A549 (cell line): ENCODE measurements around the gene KIF14. TPM values are rescaled to one million over a fixed set of nuclear protein-coding genes. Genes with fewer than 3 reads are reported as not detected.

Experiments used
- ATAC-seq, 2 experiments: fragments of 200-7000 bp in 1 of 2; fragments of >200 bp in 1 of 2; cut with Nextera tagmentation in 1 of 2; cut with Tn5 transposase in 1 of 2; 3 replicates each; pipeline versions ENCODE4 v1.8.0 to v1.9.1; 2018 to 2020; ENCODE audit warnings: mild to moderate bottlenecking in 1 of 2, moderate library complexity in 1 of 2
- CTCF ChIA-PET: fragments of 300-600 bp; sonication (Branson Sonifier 250); formaldehyde crosslinking; extraction: SDS; loops from one replicate; lab custom pipeline; 2021; ENCODE audit warnings: antibody characterized with exemption, inconsistent platforms; lab: Yijun Ruan, JAX
- POLR2A ChIA-PET: fragments of 350-600 bp; formaldehyde crosslinking; extraction: SDS; loops from one replicate; lab custom pipeline; 2021; ENCODE audit warnings: antibody characterized with exemption, inconsistent platforms; lab: Yijun Ruan, JAX
- DNase-seq, 2 experiments: peaks; one replicate each; pipeline versions ENCODE4 v3.0.0 to v3.0.0-alpha.2; 2011 to 2016; ENCODE audit warnings: low read depth in 1 of 2, low spot score in 1 of 2
- FAIRE-seq: peaks from 2 replicates; lab custom pipeline; 2011; peaks lifted over from hg19 to GRCh38; lab: Jason Lieb, UNC
- H3K27ac ChIP-seq, 2 experiments: fragments of >200 bp; sonication (Bioruptor Twin); formaldehyde crosslinking; 3 replicates each; pipeline ENCODE4 v1.5.1; 2016 to 2017
- H3K4me1 ChIP-seq: fragments of >200 bp; sonication (Bioruptor Twin); formaldehyde crosslinking; 3 replicates; pipeline ENCODE4 v1.6.1; 2016
- H3K4me2 ChIP-seq: fragments of >200 bp; sonication (Bioruptor Twin); formaldehyde crosslinking; 3 replicates; pipeline ENCODE4 v1.6.1; 2016
- H3K4me3 ChIP-seq: fragments of >200 bp; sonication (Bioruptor Twin); formaldehyde crosslinking; 3 replicates; pipeline ENCODE4 v1.5.1; 2016
- H3K9me3 ChIP-seq: fragments of >200 bp; sonication (Bioruptor Twin); formaldehyde crosslinking; 3 replicates; pipeline ENCODE4 v1.6.1; 2016
- ATOH8 ChIP-seq: fragments of 250-450 bp; sonication (Bioruptor Pico); IDR thresholded peaks from 2 replicates; pipeline ENCODE4 v1.5.0; 2020; ENCODE audit warnings: low read depth, mild to moderate bottlenecking, moderate library complexity
- BCL3 ChIP-seq: fragments of >200 bp; sonication (Bioruptor Twin); formaldehyde crosslinking; IDR thresholded peaks from 3 replicates; pipeline ENCODE4 v1.6.1; 2016
- BHLHE40 ChIP-seq: IDR thresholded peaks from 2 replicates; pipeline ENCODE4 v1.6.1; 2012; ENCODE audit warnings: low read depth, low read length, inconsistent platforms
- CBX8 ChIP-seq: fragments of 200-600 bp; sonication (generic); IDR thresholded peaks from 2 replicates; pipeline ENCODE4 v1.6.1; 2016
- CEBPB ChIP-seq, 2 experiments: fragments of >200 bp in 1 of 2; sonication (Bioruptor Twin) in 1 of 2; formaldehyde crosslinking in 1 of 2; IDR thresholded peaks; 2 replicates each; pipeline ENCODE4 v1.6.1; 2012 to 2016
- CHD2 ChIP-seq: fragments of 150-350 bp; IDR thresholded peaks from 2 replicates; pipeline ENCODE4 v1.6.1; 2014; ENCODE audit warnings: low read length; ENCODE audit not compliant: partially characterized antibody
- CHD4 ChIP-seq: fragments of 200-600 bp; sonication (generic); IDR thresholded peaks from 2 replicates; pipeline ENCODE4 v1.6.1; 2016; ENCODE audit warnings: antibody characterized with exemption, mild to moderate bottlenecking, borderline replicate concordance
- E2F6 ChIP-seq: IDR thresholded peaks from 2 replicates; pipeline ENCODE4 v1.6.1; 2012; ENCODE audit warnings: low read depth, borderline replicate concordance
- EHF ChIP-seq: fragments of 250-450 bp; sonication (Bioruptor Pico); IDR thresholded peaks from 2 replicates; pipeline ENCODE4 v1.5.0; 2020; ENCODE audit warnings: mild to moderate bottlenecking
- EP300 ChIP-seq, 2 experiments: fragments of >200 bp; sonication (Bioruptor Twin); formaldehyde crosslinking; IDR thresholded peaks; 2 replicates in 1 of 2; 3 replicates in 1 of 2; pipeline ENCODE4 v1.6.1; 2016 to 2017
- ESRRA ChIP-seq: fragments of 150-350 bp; IDR thresholded peaks from 2 replicates; pipeline ENCODE4 v1.6.1; 2014; ENCODE audit warnings: mild to moderate bottlenecking, low read length, borderline replicate concordance
- FOXS1 ChIP-seq: fragments of 250-450 bp; sonication (Bioruptor Pico); IDR thresholded peaks from 2 replicates; pipeline ENCODE4 v1.5.0; 2020; ENCODE audit warnings: mild to moderate bottlenecking, moderate library complexity
- GATA3 ChIP-seq: IDR thresholded peaks from 2 replicates; pipeline ENCODE4 v1.6.1; 2012; ENCODE audit warnings: borderline replicate concordance
- HES2 ChIP-seq: fragments of >200 bp; sonication (Bioruptor Twin); formaldehyde crosslinking; IDR thresholded peaks from 2 replicates; pipeline ENCODE4 v1.6.1; 2016
- HEYL ChIP-seq: fragments of 250-450 bp; sonication (Bioruptor Pico); IDR thresholded peaks from 2 replicates; pipeline ENCODE4 v1.8.0; 2021; ENCODE audit warnings: mild to moderate bottlenecking, moderate library complexity
- HMGXB4 ChIP-seq: fragments of 250-450 bp; sonication (Bioruptor Pico); IDR thresholded peaks from 2 replicates; pipeline ENCODE4 v1.5.0; 2021; ENCODE audit warnings: mild to moderate bottlenecking, moderate library complexity, borderline replicate concordance
- HOXB5 ChIP-seq: fragments of 250-450 bp; sonication (Bioruptor Pico); IDR thresholded peaks from 2 replicates; pipeline ENCODE4 v1.5.0; 2020; ENCODE audit warnings: mild to moderate bottlenecking, moderate library complexity
- KDM5A ChIP-seq: fragments of 200-600 bp; sonication (generic); IDR thresholded peaks from 2 replicates; pipeline ENCODE4 v1.6.1; 2016; ENCODE audit warnings: antibody characterized with exemption, mild to moderate bottlenecking
- MAX ChIP-seq: IDR thresholded peaks from 2 replicates; pipeline ENCODE4 v1.6.1; 2012
- MAZ ChIP-seq: fragments of 150-350 bp; IDR thresholded peaks from 2 replicates; pipeline ENCODE4 v1.6.1; 2014; ENCODE audit warnings: antibody characterized with exemption, low read depth, low read length, borderline replicate concordance
- NFE2L2 ChIP-seq: fragments of 150-350 bp; conservative IDR thresholded peaks from 2 replicates; pipeline ENCODE4 v1.6.1; 2014; ENCODE audit warnings: low read length
- NPAS2 ChIP-seq: fragments of 250-450 bp; sonication (Bioruptor Pico); IDR thresholded peaks from 2 replicates; pipeline ENCODE4 v1.8.0; 2022; ENCODE audit warnings: mild to moderate bottlenecking, moderate library complexity, borderline replicate concordance
- NR3C1 ChIP-seq: fragments of >200 bp; sonication (Bioruptor Twin); formaldehyde crosslinking; IDR thresholded peaks from 3 replicates; pipeline ENCODE4 v1.6.1; 2017
- POLR2AphosphoS2 ChIP-seq: conservative IDR thresholded peaks from 2 replicates; pipeline ENCODE4 v1.6.1; 2012; ENCODE audit warnings: low read length, improper control_type of control experiment, inconsistent platforms
- SMC3 ChIP-seq: fragments of >200 bp; sonication (Bioruptor Twin); formaldehyde crosslinking; IDR thresholded peaks from 3 replicates; pipeline ENCODE4 v1.6.1; 2018; ENCODE audit warnings: inconsistent platforms
- SREBF2 ChIP-seq: fragments of 450-650 bp; IDR thresholded peaks from 2 replicates; pipeline ENCODE4 v1.6.1; 2014; ENCODE audit warnings: mild to moderate bottlenecking, moderate library complexity
- ZNF302 ChIP-seq: fragments of 250-450 bp; sonication (Bioruptor Pico); IDR thresholded peaks from 2 replicates; pipeline ENCODE4 v1.9.0; 2021; ENCODE audit warnings: inconsistent platforms, mild to moderate bottlenecking, moderate library complexity
- WGBS: methylation state at CpG from one replicate; pipeline ENCODE4 v1.1.6; 2017; ENCODE audit errors: missing lambda C conversion rate; 5-methylcytosine and 5-hydroxymethylcytosine counted together
- polyA plus RNA-seq, 4 experiments: library from polyadenylated mRNA; depleted of rRNA in 3 of 4; stranded (reverse); fragments of >200 nt; fragmentation: RNase III in 1 of 4; extraction: RNeasy Plus Mini Kit Qiagen cat#74134 plus additional on column Dnase treatment in 1 of 4; gene quantifications; 2 replicates in 3 of 4; 3 replicates in 1 of 4; pipeline ENCODE4 v1.2.3, GENCODE V29; 2011 to 2017

The KIF14 gene
- polyA plus RNA-seq, 2 of the 4 experiments (the other 2 are of a cell fraction), result 13.0 to 20.4 TPM

GRCh38 chr1:200669314-200670241, 49.0 kb upstream of the KIF14 start, which contains the start of gene DDX59 (continued):
- TF ChIP-seq BCL3 (peak; percentile 58; the same call in 2 of the 3 replicates), MAZ (peak; percentile 78; the same call in 1 of the 2 replicates), HMGXB4 (peak; percentile 92; the same call in 1 of the 2 replicates), MAX (peak; percentile 83), HOXB5 (CRISPR knock-in tag) (no peak), HEYL (CRISPR knock-in tag) (no peak)

GRCh38 chr1:200668514-200669313, 48.2 kb upstream of the KIF14 start:
- CTCF ChIA-PET, result interaction anchor here (1.0 to 2.1 kb wide), 9 partner anchors 12 to 134 kb away, joined by 3 to 11 read pairs (median 4); no protein-coding TSS in a partner anchor
- Histone ChIP-seq H3K27ac (peak overlapping the region; percentile 98 to 99), H3K4me2 (peak overlapping the region; percentile 79), H3K9me3 (no peaks in the 10 kb centered on the region), H3K4me3 (peak overlapping the region; percentile 60), H3K4me1 (peaks cover 14% of the 10 kb centered on the region)
- DNase-seq, result no peak
- POLR2A ChIA-PET, result interaction anchor here (0.7 to 3.0 kb wide), 20 partner anchors 9 to 780 kb away, joined by 3 to 71 read pairs (median 6); partner anchors contain the start of genes CAMSAP2 and KIF14
- ATAC-seq, result no peak
- no peak for TF ChIP-seq EP300 (IDR thresholded peaks at IDR 0.05)
- TF ChIP-seq CEBPB (IDR thresholded peaks at IDR 0.05), result no peak
- no peak for TF ChIP-seq NPAS2 (CRISPR knock-in tag)
- TF ChIP-seq EHF (CRISPR knock-in tag), result no peak
- TF ChIP-seq SREBF2, result no peak
- no peak for TF ChIP-seq GATA3
- no peak for TF ChIP-seq HOXB5 (CRISPR knock-in tag)
- no peak for TF ChIP-seq CBX8
- no peak for TF ChIP-seq ESRRA
- no peak for TF ChIP-seq CHD2
- no peak for TF ChIP-seq CHD4
- no peak for TF ChIP-seq POLR2AphosphoS2
- TF ChIP-seq ZNF302 (CRISPR knock-in tag), result no peak
- no peak for TF ChIP-seq KDM5A
- no peak for TF ChIP-seq BHLHE40
- WGBS, result 24% methylated on average over 7 of the region's 7 CpGs
- FAIRE-seq, result no peak

GRCh38 chr1:200666309-200666708, 45.8 kb upstream of the KIF14 start:
- FAIRE-seq, result no peak
- no peaks in the 10 kb centered on the region for H3K9me3 ChIP-seq
- peaks cover 12% of the 10 kb centered on the region for H3K4me1 ChIP-seq
- 85% methylated on average over 8 of the region's 8 CpGs for WGBS
- no peak overlapping the region for H3K4me2 ChIP-seq
- no peak overlapping the region for H3K27ac ChIP-seq
- no peak for ATAC-seq
- H3K4me3 ChIP-seq, result no peak overlapping the region
- POLR2A ChIA-PET, result no interaction called here
- DNase-seq, result no peak
- CTCF ChIA-PET, result no interaction called here
- TF ChIP-seq NFE2L2, result no peak
- TF ChIP-seq HMGXB4, result no peak
- no peak for TF ChIP-seq E2F6
- no peak for TF ChIP-seq SMC3
- TF ChIP-seq EHF (CRISPR knock-in tag), result no peak
- no peak for TF ChIP-seq HES2
- no peak for TF ChIP-seq FOXS1 (CRISPR knock-in tag)
- no peak for TF ChIP-seq NR3C1
- TF ChIP-seq ATOH8 (CRISPR knock-in tag), result no peak
